GM21447 (cell line): ENCODE data around the gene NSMCE1.
"Not testable (repeated sequence)": the region's sequence is repeated elsewhere in the genome, so short reads cannot be mapped to it uniquely, and the experiment has no call there.

ENCODE experiments used
- ATAC-seq: cut with Tn5 transposase; IDR thresholded peaks from one replicate; pipeline ENCODE4 v1.9.1; 2021; ENCODE audit not compliant: unreplicated experiment

NSMCE1 gene

GRCh38 chr16:27220527-27220926, 48.0 kb downstream of the NSMCE1 start:
- no peak for ATAC-seq

DNA sequence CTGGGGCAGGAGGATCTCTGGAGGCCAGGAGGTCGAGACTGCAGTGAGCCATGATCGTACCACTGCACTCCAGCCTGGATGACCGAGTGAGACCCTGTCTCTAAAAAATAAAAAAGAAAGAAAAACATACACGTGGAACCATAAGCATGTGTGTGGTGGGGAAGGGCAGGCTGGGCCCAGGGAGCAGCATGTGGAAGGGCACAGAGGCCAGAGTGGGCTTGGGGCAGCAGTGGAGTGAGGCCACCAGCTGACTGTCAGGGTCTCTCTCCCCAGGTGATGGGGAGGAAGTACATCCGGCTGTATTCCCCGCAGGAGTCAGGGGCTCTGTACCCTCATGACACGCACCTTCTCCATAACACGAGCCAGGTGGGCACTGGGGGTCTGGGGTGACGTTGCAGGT, 48.5 kb downstream of the NSMCE1 start:
- ATAC-seq, result no peak

DNA sequence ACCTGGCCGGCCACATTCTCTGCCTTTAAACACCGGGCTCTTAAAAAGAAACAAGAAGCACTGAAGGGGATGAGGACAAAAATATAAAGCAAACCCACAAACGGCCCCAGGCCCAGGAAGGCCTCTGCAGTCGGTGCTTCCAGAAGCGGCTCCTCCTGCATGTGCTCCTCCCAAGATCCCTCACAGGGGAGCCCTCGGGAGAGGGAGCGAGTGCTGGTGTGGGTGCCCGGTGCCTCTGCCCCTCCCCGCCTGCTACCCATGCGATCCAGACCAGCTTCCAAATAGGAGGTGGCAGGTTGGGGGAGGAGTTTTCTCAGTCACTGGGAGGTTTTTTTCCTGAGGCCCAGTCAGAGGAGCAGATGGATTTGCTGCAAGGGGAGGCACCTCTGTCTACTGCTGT, 49.4 kb downstream of the NSMCE1 start:
- ATAC-seq, result no peak

DNA sequence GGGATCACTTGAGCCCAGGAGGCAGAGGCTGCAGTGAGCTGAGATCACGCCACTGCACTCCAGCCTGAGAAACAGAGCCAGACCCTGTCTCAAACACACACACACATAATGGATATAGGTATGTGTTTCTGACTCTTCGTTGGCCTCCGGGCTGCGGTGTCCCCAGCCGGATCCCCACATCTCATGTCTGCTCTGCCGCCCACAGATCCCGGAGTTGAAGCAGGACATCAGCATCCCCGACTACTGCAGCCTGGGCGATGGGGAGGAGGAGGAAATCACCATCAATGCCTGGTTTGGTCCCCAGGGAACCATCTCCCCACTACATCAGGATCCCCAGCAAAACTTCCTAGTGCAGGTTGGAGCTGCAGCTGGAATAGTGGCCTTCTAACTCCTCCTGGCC, 49.8 kb downstream of the NSMCE1 start:
- no peak for ATAC-seq

DNA sequence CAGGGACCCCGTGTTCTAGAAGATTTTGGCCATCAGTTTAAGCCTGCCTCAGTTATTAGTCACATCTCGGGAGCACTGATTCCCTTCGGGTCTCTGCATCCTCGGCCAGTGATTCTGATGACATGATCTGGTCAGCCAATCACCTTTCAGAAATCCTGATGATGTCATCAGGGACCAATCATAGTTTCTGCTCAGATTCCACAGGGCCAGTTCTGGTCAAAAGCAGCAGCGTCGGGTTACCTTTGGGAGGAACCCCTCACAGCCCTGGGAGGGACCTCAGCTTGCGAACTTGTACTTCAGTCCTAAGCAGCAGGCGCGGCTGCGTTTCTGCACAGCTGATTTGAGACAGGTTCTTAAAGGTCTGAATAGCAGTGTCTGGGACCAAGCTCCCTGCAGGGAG, 51.3 kb downstream of the NSMCE1 start:
- ATAC-seq, result no peak

GRCh38 chr16:27216297-27216885, 52.2 kb downstream of the NSMCE1 start:
- no peak for ATAC-seq

DNA sequence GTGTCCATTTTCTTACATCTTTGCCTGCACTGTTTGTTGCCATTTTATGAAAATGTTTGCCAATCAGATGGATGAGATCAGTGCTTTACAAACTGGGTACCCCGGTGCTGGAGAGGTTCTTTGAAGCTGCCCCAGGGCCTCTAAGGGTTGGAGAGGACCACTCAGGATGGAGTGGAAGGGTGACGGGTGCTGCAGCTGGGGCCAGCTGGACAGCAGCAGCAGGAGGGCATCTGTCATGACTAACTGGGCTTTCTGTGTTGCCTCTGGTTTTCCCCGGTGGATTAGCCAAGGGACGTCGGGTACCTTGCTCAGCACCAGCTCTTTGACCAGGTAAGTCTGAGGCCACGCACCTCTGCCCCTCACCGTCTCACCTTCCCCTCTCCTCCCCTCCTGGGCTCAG, 52.9 kb downstream of the NSMCE1 start:
- ATAC-seq, result no peak

GRCh38 chr16:27214084-27214961, 54.2 kb downstream of the NSMCE1 start:
- no peak for ATAC-seq

DNA sequence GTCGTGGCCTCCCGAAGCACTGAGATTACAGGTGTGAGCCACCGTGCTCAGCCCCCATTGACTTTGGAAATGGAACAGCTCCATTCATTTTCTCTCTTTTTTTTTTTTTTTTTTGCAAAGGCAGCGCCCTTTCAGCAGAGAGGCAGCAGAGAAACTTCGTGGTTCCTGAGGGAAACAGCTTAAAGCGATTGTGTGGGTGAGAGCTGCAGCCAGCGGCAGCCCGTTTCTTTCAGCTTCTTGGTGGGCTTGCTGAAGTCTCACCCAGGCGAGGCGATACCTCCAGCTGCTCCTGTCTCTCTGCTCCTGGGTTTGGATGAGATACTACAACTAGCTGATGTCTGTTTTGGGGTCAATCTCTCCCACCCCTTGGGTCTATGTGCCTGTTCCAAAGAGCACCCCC, 57.5 kb downstream of the NSMCE1 start:
- no peak for ATAC-seq

- no peak for ATAC-seq
Observed at GRCh38 chr16:27210174-27210573, 58.4 kb downstream of the NSMCE1 start.

DNA sequence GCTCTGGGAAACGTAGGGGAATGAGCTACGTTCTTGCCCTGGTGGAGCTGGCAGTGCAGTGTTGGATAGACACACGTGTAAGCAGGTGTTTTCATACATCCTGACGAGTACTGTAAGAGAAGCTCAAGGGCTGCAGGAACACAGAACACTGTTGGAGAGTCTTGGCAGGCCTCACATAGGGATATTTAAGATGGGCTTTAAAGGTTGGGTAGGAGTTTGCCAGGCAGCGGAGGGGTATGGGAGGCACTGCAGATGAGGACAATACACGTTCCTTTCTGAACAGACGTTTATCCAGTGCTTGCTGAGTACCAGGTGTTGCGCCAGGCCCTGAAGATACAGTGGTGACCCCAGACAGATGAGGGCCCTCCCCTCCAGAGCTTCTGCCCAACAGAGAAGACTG, 59.0 kb downstream of the NSMCE1 start:
- ATAC-seq, result no peak

DNA sequence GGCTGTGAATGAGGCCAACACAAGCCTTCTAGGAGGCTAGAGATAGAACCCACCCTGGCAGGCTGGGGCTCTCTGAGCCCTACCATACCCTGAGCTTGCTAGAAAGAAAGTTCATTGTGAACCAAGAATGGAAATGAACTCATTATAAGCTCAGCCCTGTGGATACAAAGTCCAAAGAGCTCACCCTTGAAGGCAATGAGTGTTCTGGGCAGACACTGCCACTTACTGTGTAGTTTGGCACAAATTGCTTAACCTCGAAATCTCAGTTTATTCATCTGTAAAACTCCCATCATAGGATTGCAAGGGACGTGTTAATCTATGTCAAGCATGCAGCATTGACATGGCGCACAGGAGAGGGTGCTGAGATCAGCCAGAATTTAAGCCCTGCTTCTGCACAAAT, 59.8 kb downstream of the NSMCE1 start:
- no peak for ATAC-seq

DNA sequence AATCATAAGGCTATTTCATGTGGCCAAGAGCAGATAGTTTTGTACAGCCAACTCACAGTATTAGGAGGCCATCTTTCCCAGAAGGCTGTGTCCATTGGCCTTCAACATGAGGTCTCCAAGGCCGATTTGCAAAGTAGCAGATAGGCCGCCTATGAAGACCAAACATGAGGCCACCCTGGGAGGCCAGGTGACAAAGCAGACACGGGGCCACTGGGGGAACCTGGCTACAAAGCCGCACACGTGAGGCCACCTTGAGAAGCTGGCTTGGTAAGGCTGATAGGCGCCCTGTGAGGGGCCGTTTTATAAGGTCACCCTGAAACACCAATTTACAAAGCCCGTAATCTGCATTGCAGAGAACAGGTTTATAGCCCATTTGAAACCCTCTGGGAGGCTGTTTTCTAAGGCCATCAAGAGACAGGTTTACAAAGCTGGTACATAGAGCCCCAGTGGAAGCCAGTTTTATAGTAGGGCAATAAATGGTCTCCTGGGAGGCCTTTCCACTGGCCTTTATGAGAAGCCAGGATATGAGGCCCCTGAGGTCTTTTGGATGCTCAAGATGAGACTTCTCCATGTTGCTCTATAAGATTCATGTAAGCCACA, 60.4 kb downstream of the NSMCE1 start:
- no peak for ATAC-seq

DNA sequence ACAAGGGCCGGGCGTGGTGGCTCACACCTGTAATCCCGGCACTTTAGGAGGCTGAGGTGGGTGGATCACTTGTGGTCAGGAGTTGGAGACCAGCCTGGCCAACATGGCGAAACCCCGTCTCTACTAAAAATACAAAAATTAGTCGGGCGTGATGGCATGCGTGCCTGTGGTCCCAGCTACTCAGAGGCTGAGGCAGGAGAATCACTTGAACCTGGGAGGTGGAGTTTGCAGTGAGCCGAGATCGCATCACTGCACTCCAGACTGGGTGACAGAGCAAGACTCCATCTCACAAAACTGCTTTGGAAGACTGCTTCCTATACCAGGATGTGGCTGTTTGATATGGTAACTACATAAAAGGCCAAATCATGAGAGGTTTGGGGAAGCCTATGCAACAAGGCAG, 61.5 kb downstream of the NSMCE1 start:
- ATAC-seq, result not testable (repeated sequence)

GRCh38 chr16:27205423-27206065, 63.0 kb downstream of the NSMCE1 start:
- ATAC-seq, result no peak

DNA sequence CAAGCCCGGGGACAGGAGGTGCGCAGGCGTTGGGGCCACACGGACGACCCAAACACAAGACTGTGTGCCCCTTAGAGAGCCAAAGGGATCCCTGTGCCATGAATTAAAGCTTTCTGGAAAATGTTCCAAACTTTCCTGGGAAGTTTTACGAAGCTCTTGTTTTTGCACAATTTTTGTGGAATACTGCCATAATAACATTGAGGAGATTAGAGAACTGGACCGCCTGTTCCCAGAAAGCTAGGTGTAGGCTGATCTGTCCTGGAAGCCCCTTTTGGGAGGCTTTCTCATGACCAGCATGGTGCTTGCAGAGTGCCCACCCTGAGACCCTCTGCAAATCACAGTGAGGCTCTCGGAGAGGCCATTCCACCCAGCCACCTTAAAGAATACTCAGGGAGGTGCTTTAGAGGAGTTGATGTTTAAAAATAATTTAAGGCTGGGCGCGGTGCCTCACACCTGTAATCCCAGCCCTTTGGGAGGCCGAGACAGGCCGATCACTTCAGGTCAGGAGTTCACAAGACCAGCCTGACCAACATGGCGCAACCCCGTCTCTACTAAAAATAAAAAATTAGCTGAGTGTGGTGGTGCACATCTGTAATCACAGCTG, 64.2 kb downstream of the NSMCE1 start:
- ATAC-seq, result no peak

- peak; percentile 78 for ATAC-seq
Observed at GRCh38 chr16:27203507-27204311, 64.9 kb downstream of the NSMCE1 start, which contains the start of gene KDM8. TSS of gene KDM8 (plus strand) at chr16:27203526. CDS start at chr16:27210124, 6,598 bp downstream.

DNA sequence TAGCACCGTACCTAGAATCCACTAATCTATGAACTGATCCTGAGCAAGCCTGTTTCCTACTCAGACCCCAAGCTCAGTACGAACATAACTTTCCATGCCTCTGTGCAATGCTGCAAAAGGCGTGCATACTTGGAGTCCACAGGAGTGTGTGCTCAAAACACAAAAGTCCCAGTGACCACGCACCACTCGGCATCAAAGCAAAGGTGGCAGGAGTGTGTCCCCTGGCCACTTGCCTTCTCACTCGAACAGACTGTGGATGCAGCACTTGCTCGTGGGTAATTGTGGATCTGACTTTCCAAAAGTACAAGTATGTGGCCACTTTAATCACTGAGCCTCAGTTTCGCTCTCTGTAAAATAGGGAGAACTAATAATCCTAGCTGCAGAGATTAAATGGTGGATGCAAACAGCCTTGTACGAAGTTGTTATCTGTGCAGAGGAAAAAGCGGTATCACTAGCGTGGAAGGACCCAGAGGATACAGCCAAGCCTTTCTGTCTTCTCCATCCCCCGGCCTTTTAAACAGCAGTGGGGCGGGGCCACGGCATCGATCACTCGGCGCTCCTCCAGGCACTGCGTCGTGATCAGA, 65.6 kb downstream of the NSMCE1 start:
- peak; percentile 56 for ATAC-seq

- not testable (repeated sequence) for ATAC-seq
Observed at GRCh38 chr16:27200914-27201313, 67.7 kb downstream of the NSMCE1 start.

- ATAC-seq, result peak; percentile 37
Observed at GRCh38 chr16:27199736-27200135, 68.8 kb downstream of the NSMCE1 start.
